Right atrium auricular region (tissue), 2 donors: ENCODE results near the gene PLSCR1. TPM values are rescaled to one million over a fixed set of nuclear protein-coding genes. Genes with fewer than 3 reads are reported as not detected.

Experiments
- DNase-seq: peaks from one replicate; pipeline ENCODE4 v3.0.0-alpha.2; 2019; ENCODE audit warnings: low spot score
- H3K27ac ChIP-seq, 2 donors: fragments of 200-600 bp; sonication (generic); 1 replicate in 1 of 2; 2 replicates in 1 of 2; pipeline ENCODE4 v1.5.1; 2016 to 2019
- H3K27me3 ChIP-seq, 2 donors: fragments of 200-600 bp; sonication (generic); one replicate each; pipeline versions ENCODE4 v1.5.1 to v1.6.0; 2017 to 2019
- H3K36me3 ChIP-seq: fragments of 200-600 bp; sonication (generic); one replicate; pipeline ENCODE4 v1.5.1; 2016
- H3K4me1 ChIP-seq, 2 donors: fragments of 200-600 bp; sonication (generic); one replicate each; pipeline versions ENCODE4 v1.5.1 to v1.6.0; 2017 to 2019
- H3K4me3 ChIP-seq, 2 donors: fragments of 200-600 bp; sonication (generic); 1 replicate in 1 of 2; 2 replicates in 1 of 2; pipeline ENCODE4 v1.5.1; 2017 to 2019; ENCODE audit warnings: mild to moderate bottlenecking in 1 of 2, moderate library complexity in 1 of 2
- H3K9me3 ChIP-seq, 2 donors: fragments of 200-600 bp; sonication (generic); one replicate each; pipeline ENCODE4 v1.5.1; 2019
- total RNA-seq, 2 donors: library from RNA; depleted of rRNA; stranded (reverse); fragments of >200 nt; gene quantifications; one replicate each; pipeline ENCODE4 v1.1.0, GENCODE V29; 2016
- TF ChIP-seq, protein P1 (sequence below), 2 donors: fragments of 200-600 bp; sonication (generic); IDR thresholded peaks; one replicate each; pipeline ENCODE4 v1.5.1; 2019; ENCODE audit warnings: antibody characterized with exemption in 2 of 2

Gene PLSCR1
- total RNA-seq, 2 donors from 2014 or later, result 42.7 to 43.1 TPM

DNA sequence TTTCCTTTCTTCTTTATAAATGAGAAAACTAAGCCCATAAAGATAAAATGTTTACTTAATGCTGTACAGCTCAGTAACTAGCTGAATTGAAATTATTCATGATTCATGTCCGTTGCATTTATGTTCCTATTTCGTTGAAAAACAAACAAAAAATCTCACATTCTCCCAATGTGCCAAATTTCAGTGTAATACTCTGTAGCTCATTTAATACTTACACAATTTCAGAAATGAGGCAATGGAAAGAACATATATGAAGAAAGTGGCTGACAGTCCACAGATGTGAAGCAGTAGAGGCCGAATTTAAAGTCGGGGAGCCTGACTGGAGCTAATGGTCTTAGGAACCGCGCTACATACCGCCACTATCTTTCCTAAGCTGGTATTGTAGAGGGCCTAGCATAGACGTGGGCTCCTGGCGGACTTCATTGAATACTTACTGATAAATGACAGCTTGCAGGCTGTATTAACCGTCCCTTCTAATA is 75.7 kb downstream of the PLSCR1 start:
- H3K4me3 ChIP-seq, result peak overlapping the region; percentile 59 to 60
- H3K4me1 ChIP-seq, result peaks cover 0 to 10% of the 10 kb centered on the region in 2 donors
- H3K36me3 ChIP-seq, result no peaks in the 10 kb centered on the region
- TF ChIP-seq, protein P1, sequence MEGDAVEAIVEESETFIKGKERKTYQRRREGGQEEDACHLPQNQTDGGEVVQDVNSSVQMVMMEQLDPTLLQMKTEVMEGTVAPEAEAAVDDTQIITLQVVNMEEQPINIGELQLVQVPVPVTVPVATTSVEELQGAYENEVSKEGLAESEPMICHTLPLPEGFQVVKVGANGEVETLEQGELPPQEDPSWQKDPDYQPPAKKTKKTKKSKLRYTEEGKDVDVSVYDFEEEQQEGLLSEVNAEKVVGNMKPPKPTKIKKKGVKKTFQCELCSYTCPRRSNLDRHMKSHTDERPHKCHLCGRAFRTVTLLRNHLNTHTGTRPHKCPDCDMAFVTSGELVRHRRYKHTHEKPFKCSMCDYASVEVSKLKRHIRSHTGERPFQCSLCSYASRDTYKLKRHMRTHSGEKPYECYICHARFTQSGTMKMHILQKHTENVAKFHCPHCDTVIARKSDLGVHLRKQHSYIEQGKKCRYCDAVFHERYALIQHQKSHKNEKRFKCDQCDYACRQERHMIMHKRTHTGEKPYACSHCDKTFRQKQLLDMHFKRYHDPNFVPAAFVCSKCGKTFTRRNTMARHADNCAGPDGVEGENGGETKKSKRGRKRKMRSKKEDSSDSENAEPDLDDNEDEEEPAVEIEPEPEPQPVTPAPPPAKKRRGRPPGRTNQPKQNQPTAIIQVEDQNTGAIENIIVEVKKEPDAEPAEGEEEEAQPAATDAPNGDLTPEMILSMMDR (IDR thresholded peaks at IDR 0.05), result no peak
- no peaks in the 10 kb centered on the region for H3K27me3 ChIP-seq
- peak overlapping the region; percentile 69 to 75 for H3K27ac ChIP-seq
- H3K9me3 ChIP-seq, result no peaks in the 10 kb centered on the region
- no peak for DNase-seq

DNA sequence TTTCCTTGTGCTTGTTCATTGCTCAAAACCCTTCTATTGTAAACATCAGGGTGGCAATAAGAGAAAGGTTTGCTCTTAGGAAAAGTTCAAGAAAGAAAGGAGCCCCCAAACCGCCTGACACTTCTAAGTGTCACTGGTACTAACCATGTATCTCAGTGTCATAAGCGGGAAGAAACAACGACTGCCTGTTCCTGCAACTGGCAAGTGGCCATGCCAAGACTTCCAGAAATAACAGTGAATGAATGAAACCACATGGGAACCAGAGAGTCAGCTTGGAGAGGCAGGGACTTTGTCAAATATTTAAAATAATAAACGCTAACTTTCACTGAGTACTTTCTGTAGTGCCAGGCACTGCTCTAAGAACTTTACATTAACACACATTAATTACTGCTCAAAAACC is 76.2 kb downstream of the PLSCR1 start:
- Histone ChIP-seq H3K27ac (peak overlapping the region; percentile 69 to 75), H3K27me3 (no peaks in the 10 kb centered on the region), H3K4me1 (peaks cover 0 to 10% of the 10 kb centered on the region in 2 donors), H3K9me3 (no peaks in the 10 kb centered on the region), H3K4me3 (no peak overlapping the region), H3K36me3 (no peaks in the 10 kb centered on the region)
- peak; percentile 61 for DNase-seq
- TF ChIP-seq, protein P1 (IDR thresholded peaks at IDR 0.05), result no peak

DNA sequence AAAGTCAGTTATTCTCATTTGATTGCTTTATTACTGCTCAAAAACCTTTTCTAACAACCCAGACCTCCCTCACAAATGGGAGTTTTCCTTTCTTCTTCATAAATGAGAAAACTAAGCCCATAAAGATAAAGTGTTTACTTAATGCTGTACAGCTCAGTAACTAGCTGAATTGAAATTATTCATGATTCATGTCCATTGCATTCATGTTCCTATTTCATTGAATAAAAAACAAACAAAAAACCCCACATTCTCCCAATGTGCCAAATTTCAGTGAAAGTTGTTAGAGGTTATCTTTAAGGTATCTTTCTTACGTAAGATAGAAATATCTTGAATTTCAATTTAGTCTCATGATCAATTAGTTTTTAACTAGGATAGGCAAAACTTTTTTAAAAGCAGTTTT is 77.8 kb downstream of the PLSCR1 start:
- Histone ChIP-seq H3K36me3 (no peaks in the 10 kb centered on the region), H3K27me3 (no peaks in the 10 kb centered on the region), H3K27ac (no peak overlapping the region), H3K4me1 (peaks cover 0 to 10% of the 10 kb centered on the region in 2 donors), H3K9me3 (no peaks in the 10 kb centered on the region), H3K4me3 (no peak overlapping the region)
- DNase-seq, result no peak
- TF ChIP-seq, protein P1 (IDR thresholded peaks at IDR 0.05), result no peak

DNA sequence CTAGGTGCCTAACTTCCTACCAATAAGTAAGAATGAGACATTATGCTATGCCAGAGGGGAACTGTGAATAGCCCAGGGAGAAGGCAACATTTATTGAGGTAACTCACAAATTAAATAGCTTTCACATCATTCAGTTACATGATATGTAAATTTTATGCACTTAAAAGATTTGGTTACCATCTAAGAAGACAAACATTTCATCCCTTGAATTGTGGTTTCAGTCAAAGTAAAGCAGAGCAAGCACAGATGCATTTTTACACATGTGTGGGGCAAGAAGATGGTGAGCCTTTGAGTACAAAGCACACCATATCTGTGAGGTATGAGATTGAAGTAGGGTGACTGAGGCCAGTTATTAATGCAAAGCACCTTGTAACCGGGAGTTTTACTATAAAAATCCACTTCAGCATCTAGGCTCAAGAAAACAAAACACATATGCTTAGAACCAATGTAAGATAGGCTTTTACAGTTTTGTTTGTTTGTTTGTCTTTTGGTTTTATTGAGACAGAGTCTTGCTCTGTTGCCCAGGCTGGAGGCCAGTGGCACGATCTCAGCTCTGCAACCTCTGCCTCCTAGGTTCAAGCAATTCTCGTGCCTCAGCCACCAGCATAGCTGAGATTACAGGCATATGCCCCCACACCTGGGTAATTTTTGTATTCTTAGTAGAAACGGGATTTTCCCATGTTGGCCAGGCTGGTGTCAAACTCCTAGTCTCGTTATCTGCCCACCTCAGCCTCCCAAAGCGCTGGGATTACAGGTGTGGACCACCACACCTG is 78.5 kb downstream of the PLSCR1 start:
- Histone ChIP-seq H3K9me3 (no peaks in the 10 kb centered on the region), H3K27me3 (no peaks in the 10 kb centered on the region), H3K27ac (no peak overlapping the region), H3K4me1 (peaks cover 0 to 10% of the 10 kb centered on the region in 2 donors), H3K36me3 (no peaks in the 10 kb centered on the region), H3K4me3 (no peak overlapping the region)
- TF ChIP-seq, protein P1 (IDR thresholded peaks at IDR 0.05), result no peak
- DNase-seq, result no peak

Other genes starting within 250 kb of the PLSCR1 start
- gene PLSCR2, start 75.0 kb downstream of the PLSCR1 start, total RNA-seq, result not detected
- not detected for gene PLSCR5, start 60.7 kb upstream of the PLSCR1 start, total RNA-seq